HEK293 (cell line): ENCODE data around the gene TSPOAP1.

Source experiments
- CTCF ChIA-PET: fragments of 350-600 bp; formaldehyde crosslinking; extraction: SDS; loops from one replicate; lab custom pipeline; 2021; ENCODE audit warnings: antibody characterized with exemption; lab: Yijun Ruan, JAX
- POLR2A ChIA-PET: fragments of 300-600 bp; formaldehyde crosslinking; extraction: SDS; loops from one replicate; lab custom pipeline; 2020; ENCODE audit warnings: antibody characterized with exemption, inconsistent platforms; lab: Yijun Ruan, JAX
- H3K27ac ChIP-seq: fragments of 200-500 bp; sonication (Bioruptor generic); 2 replicates; pipeline ENCODE4 v1.5.1; 2014; ENCODE audit warnings: low read depth, low read length, control low read depth, inconsistent platforms; ENCODE audit errors: extremely low read depth
- H3K36me3 ChIP-seq, 2 experiments: fragments of 200-500 bp in 1 of 2; sonication (Bioruptor generic) in 1 of 2; 1 replicate in 1 of 2; 2 replicates in 1 of 2; pipeline ENCODE4 v1.5.1; 2014 to 2017; ENCODE audit warnings: inconsistent platforms in 2 of 2, low read length in 2 of 2; ENCODE audit not compliant: control insufficient read depth in 2 of 2, insufficient read depth in 1 of 2
- H3K4me1 ChIP-seq: fragments of 200-500 bp; sonication (Bioruptor generic); 2 replicates; pipeline ENCODE4 v1.5.1; 2014; ENCODE audit warnings: mild to moderate bottlenecking, low read length, inconsistent platforms; ENCODE audit not compliant: control insufficient read depth, insufficient read depth
- H3K4me3 ChIP-seq: 2 replicates; pipeline ENCODE4 v1.5.1; 2011; ENCODE audit warnings: low read depth, mild to moderate bottlenecking, control low read depth, low read length, moderate library complexity
- H3K9me3 ChIP-seq: fragments of 200-500 bp; sonication (Bioruptor generic); 2 replicates; pipeline ENCODE4 v1.5.1; 2014; ENCODE audit warnings: low read depth, low read length, inconsistent platforms; ENCODE audit not compliant: control insufficient read depth, insufficient read depth
- SCRT2 ChIP-seq: fragments of 450-650 bp; formaldehyde crosslinking; IDR thresholded peaks from 2 replicates; pipeline ENCODE4 v1.5.1; 2016; ENCODE audit warnings: missing biosample characterization, missing genetic modification characterization
- SETDB1 ChIP-seq: IDR thresholded peaks from one replicate; pipeline ENCODE4 v1.6.1; 2017; ENCODE audit warnings: mild to moderate bottlenecking, low read length, moderate library complexity, mixed read lengths; ENCODE audit not compliant: insufficient read length
- ZBTB21 ChIP-seq: fragments of 450-650 bp; formaldehyde crosslinking; IDR thresholded peaks from 2 replicates; pipeline ENCODE4 v1.5.1; 2017; ENCODE audit warnings: missing biosample characterization, missing genetic modification characterization
- ZFP3 ChIP-seq: fragments of 450-650 bp; formaldehyde crosslinking; IDR thresholded peaks from 2 replicates; pipeline ENCODE4 v1.5.1; 2016; ENCODE audit warnings: low read depth, missing biosample characterization, missing genetic modification characterization
- ZNF132 ChIP-seq: fragments of 450-650 bp; formaldehyde crosslinking; IDR thresholded peaks from 2 replicates; pipeline ENCODE4 v1.5.1; 2017; ENCODE audit warnings: missing biosample characterization, missing genetic modification characterization, borderline replicate concordance
- ZNF133 ChIP-seq: fragments of 450-650 bp; formaldehyde crosslinking; IDR thresholded peaks from 2 replicates; pipeline ENCODE4 v1.5.1; 2016; ENCODE audit warnings: missing biosample characterization, missing genetic modification characterization
- ZNF140 ChIP-seq: fragments of 450-650 bp; formaldehyde crosslinking; IDR thresholded peaks from 2 replicates; pipeline ENCODE4 v1.5.1; 2016; ENCODE audit warnings: missing biosample characterization, missing genetic modification characterization
- ZNF157 ChIP-seq: fragments of 450-650 bp; formaldehyde crosslinking; IDR thresholded peaks from 2 replicates; pipeline ENCODE4 v1.5.1; 2016; ENCODE audit warnings: missing biosample characterization, missing genetic modification characterization
- ZNF626 ChIP-seq: fragments of 450-650 bp; sonication (Bioruptor Pico); formaldehyde crosslinking; IDR thresholded peaks from 2 replicates; pipeline ENCODE4 v1.5.1; 2018; ENCODE audit warnings: missing biosample characterization, missing genetic modification characterization, inconsistent platforms
- ZNF677 ChIP-seq: fragments of 450-650 bp; IDR thresholded peaks from 2 replicates; pipeline ENCODE4 v1.5.0; 2018; ENCODE audit warnings: missing biosample characterization, mild to moderate bottlenecking, missing genetic modification characterization, moderate library complexity
- ZNF776 ChIP-seq: fragments of 450-650 bp; formaldehyde crosslinking; IDR thresholded peaks from 2 replicates; pipeline ENCODE4 v1.5.0; 2017; ENCODE audit warnings: missing biosample characterization, missing genetic modification characterization, borderline replicate concordance
- ZNF791 ChIP-seq: fragments of 450-650 bp; formaldehyde crosslinking; IDR thresholded peaks from 2 replicates; pipeline ENCODE4 v1.5.1; 2016; ENCODE audit warnings: missing biosample characterization, missing genetic modification characterization
- ZNF830 ChIP-seq: fragments of 450-650 bp; IDR thresholded peaks from 2 replicates; pipeline ENCODE4 v1.5.0; 2018; ENCODE audit warnings: missing biosample characterization, missing genetic modification characterization, low read depth, mild to moderate bottlenecking, moderate library complexity
- ZSCAN23 ChIP-seq: fragments of 450-650 bp; formaldehyde crosslinking; IDR thresholded peaks from 2 replicates; pipeline ENCODE4 v1.5.1; 2016; ENCODE audit warnings: missing biosample characterization, missing genetic modification characterization
- TF ChIP-seq, protein P1 (sequence below): fragments of 450-650 bp; formaldehyde crosslinking; IDR thresholded peaks from 2 replicates; pipeline ENCODE4 v1.5.1; 2016; ENCODE audit warnings: missing biosample characterization, missing genetic modification characterization, low read depth
- TF ChIP-seq, protein P2 (sequence below): fragments of 450-650 bp; formaldehyde crosslinking; IDR thresholded peaks from 2 replicates; pipeline ENCODE4 v1.5.1; 2016; ENCODE audit warnings: missing biosample characterization, missing genetic modification characterization
- TF ChIP-seq, protein P3 (sequence below): fragments of 450-650 bp; formaldehyde crosslinking; IDR thresholded peaks from 2 replicates; pipeline ENCODE4 v1.5.1; 2016; ENCODE audit warnings: missing biosample characterization, missing genetic modification characterization, borderline replicate concordance
- TF ChIP-seq, protein P4 (sequence below): fragments of 450-650 bp; formaldehyde crosslinking; IDR thresholded peaks from 2 replicates; pipeline ENCODE4 v1.5.1; 2017; ENCODE audit warnings: missing biosample characterization, missing genetic modification characterization
- TF ChIP-seq, protein P5 (sequence below): fragments of 450-650 bp; formaldehyde crosslinking; optimal IDR thresholded peaks from 2 replicates; pipeline ENCODE3; 2016; ENCODE audit warnings: missing biosample characterization, mild to moderate bottlenecking, missing genetic modification characterization
- TF ChIP-seq, protein P6 (sequence below): fragments of 450-650 bp; IDR thresholded peaks from 2 replicates; pipeline ENCODE4 v1.5.1; 2018; ENCODE audit warnings: missing biosample characterization, missing genetic modification characterization

The TSPOAP1 gene

DNA sequence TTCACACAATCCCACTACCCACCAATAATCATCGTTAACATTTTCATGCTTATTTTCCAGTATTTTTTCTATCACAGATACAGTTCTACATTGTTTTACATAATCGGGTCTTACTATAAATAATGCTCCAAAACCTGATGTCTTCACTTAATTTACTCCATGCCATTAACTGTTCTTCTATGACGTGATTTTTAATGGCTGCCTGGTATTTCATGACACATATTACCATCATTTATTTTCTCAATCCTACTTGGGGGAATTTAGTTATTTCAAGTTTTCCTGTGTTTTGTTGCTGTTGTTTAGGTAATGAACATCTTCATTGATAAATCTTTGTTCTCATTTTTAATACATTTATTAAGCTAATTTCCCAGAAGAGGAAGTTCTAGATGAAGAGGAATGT, 75.5 kb downstream of the TSPOAP1 start:
- no peak for TF ChIP-seq ZNF776
- no peak for TF ChIP-seq ZFP3 (tag by site-specific recombination)
- TF ChIP-seq ZSCAN23: no peak
- TF ChIP-seq, protein P1, sequence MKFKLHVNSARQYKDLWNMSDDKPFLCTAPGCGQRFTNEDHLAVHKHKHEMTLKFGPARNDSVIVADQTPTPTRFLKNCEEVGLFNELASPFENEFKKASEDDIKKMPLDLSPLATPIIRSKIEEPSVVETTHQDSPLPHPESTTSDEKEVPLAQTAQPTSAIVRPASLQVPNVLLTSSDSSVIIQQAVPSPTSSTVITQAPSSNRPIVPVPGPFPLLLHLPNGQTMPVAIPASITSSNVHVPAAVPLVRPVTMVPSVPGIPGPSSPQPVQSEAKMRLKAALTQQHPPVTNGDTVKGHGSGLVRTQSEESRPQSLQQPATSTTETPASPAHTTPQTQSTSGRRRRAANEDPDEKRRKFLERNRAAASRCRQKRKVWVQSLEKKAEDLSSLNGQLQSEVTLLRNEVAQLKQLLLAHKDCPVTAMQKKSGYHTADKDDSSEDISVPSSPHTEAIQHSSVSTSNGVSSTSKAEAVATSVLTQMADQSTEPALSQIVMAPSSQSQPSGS (tag by site-specific recombination): peak; percentile 25; the same call in 1 of the 2 replicates
- no peak for TF ChIP-seq ZNF132 (tag by site-specific recombination)
- ChIA-PET POLR2A (interaction anchor here (0.7 kb wide), 1 partner anchor 38 kb away, joined by 7 read pairs; no protein-coding TSS in a partner anchor), CTCF (interaction anchor here (0.5 to 0.9 kb wide), 3 partner anchors 37 to 473 kb away, joined by 3 read pairs; no protein-coding TSS in a partner anchor)
- Histone ChIP-seq H3K4me3 (no peak overlapping the region), H3K36me3 (no peaks in the 10 kb centered on the region), H3K27ac (no peak overlapping the region), H3K9me3 (no peaks in the 10 kb centered on the region), H3K4me1 (no peaks in the 10 kb centered on the region)

DNA sequence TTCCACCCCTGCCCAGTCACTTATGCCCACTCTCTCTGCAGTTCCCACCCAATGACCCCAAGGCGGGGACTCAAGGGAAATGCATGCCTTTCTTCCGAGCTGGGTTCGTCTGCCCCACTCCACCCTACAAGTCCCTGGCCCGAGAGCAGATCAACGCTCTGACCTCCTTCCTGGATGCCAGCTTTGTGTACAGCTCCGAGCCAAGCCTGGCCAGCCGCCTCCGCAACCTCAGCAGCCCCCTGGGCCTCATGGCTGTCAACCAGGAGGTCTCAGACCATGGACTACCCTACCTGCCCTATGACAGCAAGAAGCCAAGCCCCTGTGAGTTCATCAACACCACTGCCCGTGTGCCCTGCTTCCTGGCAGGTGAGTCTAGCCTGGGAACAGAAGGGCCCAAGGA, 76.5 kb downstream of the TSPOAP1 start:
- Histone ChIP-seq H3K4me1 (no peaks in the 10 kb centered on the region), H3K36me3 (no peaks in the 10 kb centered on the region), H3K4me3 (no peak overlapping the region), H3K27ac (no peak overlapping the region), H3K9me3 (no peaks in the 10 kb centered on the region)
- ChIA-PET CTCF (interaction anchor here (0.7 to 1.6 kb wide), 3 partner anchors 52 to 130 kb away, joined by 3 to 5 read pairs (median 4); no protein-coding TSS in a partner anchor), POLR2A (interaction anchor here (0.7 kb wide), 1 partner anchor 37 kb away, joined by 7 read pairs; no protein-coding TSS in a partner anchor)
- TF ChIP-seq ZFP3 (tag by site-specific recombination) (no peak), SCRT2 (tag by site-specific recombination) (no peak), ZBTB21 (no peak), ZNF830 (no peak), ZNF132 (tag by site-specific recombination) (no peak), ZNF140 (tag by site-specific recombination) (no peak), ZNF677 (tag by site-specific recombination) (no peak), ZNF791 (tag by site-specific recombination) (no peak), ZNF133 (tag by site-specific recombination) (no peak), ZNF157 (tag by site-specific recombination) (no peak), SETDB1 (no peak), ZNF626 (tag by site-specific recombination) (no peak)
- TF ChIP-seq, protein P2, sequence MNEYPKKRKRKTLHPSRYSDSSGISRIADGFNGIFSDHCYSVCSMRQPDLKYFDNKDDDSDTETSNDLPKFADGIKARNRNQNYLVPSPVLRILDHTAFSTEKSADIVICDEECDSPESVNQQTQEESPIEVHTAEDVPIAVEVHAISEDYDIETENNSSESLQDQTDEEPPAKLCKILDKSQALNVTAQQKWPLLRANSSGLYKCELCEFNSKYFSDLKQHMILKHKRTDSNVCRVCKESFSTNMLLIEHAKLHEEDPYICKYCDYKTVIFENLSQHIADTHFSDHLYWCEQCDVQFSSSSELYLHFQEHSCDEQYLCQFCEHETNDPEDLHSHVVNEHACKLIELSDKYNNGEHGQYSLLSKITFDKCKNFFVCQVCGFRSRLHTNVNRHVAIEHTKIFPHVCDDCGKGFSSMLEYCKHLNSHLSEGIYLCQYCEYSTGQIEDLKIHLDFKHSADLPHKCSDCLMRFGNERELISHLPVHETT (tag by site-specific recombination): no peak
- TF ChIP-seq, protein P3, sequence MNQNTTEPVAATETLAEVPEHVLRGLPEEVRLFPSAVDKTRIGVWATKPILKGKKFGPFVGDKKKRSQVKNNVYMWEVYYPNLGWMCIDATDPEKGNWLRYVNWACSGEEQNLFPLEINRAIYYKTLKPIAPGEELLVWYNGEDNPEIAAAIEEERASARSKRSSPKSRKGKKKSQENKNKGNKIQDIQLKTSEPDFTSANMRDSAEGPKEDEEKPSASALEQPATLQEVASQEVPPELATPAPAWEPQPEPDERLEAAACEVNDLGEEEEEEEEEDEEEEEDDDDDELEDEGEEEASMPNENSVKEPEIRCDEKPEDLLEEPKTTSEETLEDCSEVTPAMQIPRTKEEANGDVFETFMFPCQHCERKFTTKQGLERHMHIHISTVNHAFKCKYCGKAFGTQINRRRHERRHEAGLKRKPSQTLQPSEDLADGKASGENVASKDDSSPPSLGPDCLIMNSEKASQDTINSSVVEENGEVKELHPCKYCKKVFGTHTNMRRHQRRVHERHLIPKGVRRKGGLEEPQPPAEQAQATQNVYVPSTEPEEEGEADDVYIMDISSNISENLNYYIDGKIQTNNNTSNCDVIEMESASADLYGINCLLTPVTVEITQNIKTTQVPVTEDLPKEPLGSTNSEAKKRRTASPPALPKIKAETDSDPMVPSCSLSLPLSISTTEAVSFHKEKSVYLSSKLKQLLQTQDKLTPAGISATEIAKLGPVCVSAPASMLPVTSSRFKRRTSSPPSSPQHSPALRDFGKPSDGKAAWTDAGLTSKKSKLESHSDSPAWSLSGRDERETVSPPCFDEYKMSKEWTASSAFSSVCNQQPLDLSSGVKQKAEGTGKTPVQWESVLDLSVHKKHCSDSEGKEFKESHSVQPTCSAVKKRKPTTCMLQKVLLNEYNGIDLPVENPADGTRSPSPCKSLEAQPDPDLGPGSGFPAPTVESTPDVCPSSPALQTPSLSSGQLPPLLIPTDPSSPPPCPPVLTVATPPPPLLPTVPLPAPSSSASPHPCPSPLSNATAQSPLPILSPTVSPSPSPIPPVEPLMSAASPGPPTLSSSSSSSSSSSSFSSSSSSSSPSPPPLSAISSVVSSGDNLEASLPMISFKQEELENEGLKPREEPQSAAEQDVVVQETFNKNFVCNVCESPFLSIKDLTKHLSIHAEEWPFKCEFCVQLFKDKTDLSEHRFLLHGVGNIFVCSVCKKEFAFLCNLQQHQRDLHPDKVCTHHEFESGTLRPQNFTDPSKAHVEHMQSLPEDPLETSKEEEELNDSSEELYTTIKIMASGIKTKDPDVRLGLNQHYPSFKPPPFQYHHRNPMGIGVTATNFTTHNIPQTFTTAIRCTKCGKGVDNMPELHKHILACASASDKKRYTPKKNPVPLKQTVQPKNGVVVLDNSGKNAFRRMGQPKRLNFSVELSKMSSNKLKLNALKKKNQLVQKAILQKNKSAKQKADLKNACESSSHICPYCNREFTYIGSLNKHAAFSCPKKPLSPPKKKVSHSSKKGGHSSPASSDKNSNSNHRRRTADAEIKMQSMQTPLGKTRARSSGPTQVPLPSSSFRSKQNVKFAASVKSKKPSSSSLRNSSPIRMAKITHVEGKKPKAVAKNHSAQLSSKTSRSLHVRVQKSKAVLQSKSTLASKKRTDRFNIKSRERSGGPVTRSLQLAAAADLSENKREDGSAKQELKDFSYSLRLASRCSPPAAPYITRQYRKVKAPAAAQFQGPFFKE: no peak
- TF ChIP-seq, protein P4, sequence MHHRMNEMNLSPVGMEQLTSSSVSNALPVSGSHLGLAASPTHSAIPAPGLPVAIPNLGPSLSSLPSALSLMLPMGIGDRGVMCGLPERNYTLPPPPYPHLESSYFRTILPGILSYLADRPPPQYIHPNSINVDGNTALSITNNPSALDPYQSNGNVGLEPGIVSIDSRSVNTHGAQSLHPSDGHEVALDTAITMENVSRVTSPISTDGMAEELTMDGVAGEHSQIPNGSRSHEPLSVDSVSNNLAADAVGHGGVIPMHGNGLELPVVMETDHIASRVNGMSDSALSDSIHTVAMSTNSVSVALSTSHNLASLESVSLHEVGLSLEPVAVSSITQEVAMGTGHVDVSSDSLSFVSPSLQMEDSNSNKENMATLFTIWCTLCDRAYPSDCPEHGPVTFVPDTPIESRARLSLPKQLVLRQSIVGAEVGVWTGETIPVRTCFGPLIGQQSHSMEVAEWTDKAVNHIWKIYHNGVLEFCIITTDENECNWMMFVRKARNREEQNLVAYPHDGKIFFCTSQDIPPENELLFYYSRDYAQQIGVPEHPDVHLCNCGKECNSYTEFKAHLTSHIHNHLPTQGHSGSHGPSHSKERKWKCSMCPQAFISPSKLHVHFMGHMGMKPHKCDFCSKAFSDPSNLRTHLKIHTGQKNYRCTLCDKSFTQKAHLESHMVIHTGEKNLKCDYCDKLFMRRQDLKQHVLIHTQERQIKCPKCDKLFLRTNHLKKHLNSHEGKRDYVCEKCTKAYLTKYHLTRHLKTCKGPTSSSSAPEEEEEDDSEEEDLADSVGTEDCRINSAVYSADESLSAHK (tag by site-specific recombination): no peak
- TF ChIP-seq, protein P5, sequence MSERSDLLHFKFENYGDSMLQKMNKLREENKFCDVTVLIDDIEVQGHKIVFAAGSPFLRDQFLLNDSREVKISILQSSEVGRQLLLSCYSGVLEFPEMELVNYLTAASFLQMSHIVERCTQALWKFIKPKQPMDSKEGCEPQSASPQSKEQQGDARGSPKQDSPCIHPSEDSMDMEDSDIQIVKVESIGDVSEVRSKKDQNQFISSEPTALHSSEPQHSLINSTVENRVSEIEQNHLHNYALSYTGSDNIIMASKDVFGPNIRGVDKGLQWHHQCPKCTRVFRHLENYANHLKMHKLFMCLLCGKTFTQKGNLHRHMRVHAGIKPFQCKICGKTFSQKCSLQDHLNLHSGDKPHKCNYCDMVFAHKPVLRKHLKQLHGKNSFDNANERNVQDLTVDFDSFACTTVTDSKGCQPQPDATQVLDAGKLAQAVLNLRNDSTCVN (tag by site-specific recombination): no peak
- TF ChIP-seq, protein P6, sequence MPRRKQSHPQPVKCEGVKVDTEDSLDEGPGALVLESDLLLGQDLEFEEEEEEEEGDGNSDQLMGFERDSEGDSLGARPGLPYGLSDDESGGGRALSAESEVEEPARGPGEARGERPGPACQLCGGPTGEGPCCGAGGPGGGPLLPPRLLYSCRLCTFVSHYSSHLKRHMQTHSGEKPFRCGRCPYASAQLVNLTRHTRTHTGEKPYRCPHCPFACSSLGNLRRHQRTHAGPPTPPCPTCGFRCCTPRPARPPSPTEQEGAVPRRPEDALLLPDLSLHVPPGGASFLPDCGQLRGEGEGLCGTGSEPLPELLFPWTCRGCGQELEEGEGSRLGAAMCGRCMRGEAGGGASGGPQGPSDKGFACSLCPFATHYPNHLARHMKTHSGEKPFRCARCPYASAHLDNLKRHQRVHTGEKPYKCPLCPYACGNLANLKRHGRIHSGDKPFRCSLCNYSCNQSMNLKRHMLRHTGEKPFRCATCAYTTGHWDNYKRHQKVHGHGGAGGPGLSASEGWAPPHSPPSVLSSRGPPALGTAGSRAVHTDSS (tag by site-specific recombination): no peak
